K562 (cell line): ENCODE measurements around the gene BIRC7. TPM values are rescaled to one million over a fixed set of nuclear protein-coding genes. Genes with fewer than 3 reads are reported as not detected.

Experiments used
- ATF3 ChIP-seq, 2 experiments: fragments of 450-650 bp in 1 of 2; sonication (generic) in 1 of 2; formaldehyde crosslinking in 1 of 2; IDR thresholded peaks in 1 of 2; conservative IDR thresholded peaks in 1 of 2; 2 replicates each; pipeline versions ENCODE4 v1.6.1 to v1.8.1; 2016 to 2023; ENCODE audit warnings: mild to moderate bottlenecking in 2 of 2, moderate library complexity in 2 of 2, inconsistent platforms in 1 of 2, missing genetic modification reagents in 1 of 2
- BCL6 ChIP-seq: fragments of 250-450 bp; sonication (Bioruptor Pico); IDR thresholded peaks from 2 replicates; pipeline ENCODE4 v1.4.0; 2020
- CC2D1A ChIP-seq: fragments of 450-650 bp; IDR thresholded peaks from 2 replicates; pipeline ENCODE4 v1.6.1; 2017; ENCODE audit warnings: mild to moderate bottlenecking
- GABPA ChIP-seq: fragments of 200-800 bp; sonication (Bioruptor generic); conservative IDR thresholded peaks from 2 replicates; pipeline ENCODE4 v1.6.1; 2016; ENCODE audit warnings: low read depth, missing genetic modification characterization, missing compliant biosample characterization
- HOMEZ ChIP-seq: fragments of 250-450 bp; sonication (Bioruptor Pico); IDR thresholded peaks from 2 replicates; pipeline ENCODE4 v1.4.0; 2020; ENCODE audit warnings: mild to moderate bottlenecking, moderate library complexity
- IRF2 ChIP-seq: sonication (generic); formaldehyde crosslinking; IDR thresholded peaks from 2 replicates; pipeline ENCODE4 v1.8.1; 2022; ENCODE audit warnings: mild to moderate bottlenecking, missing genetic modification reagents
- KAT7 ChIP-seq: sonication (generic); formaldehyde crosslinking; IDR thresholded peaks from 2 replicates; pipeline ENCODE4 v1.8.0; 2022; ENCODE audit warnings: missing genetic modification reagents, mild to moderate bottlenecking, borderline replicate concordance
- NFE2L1 ChIP-seq: fragments of 450-650 bp; IDR thresholded peaks from 2 replicates; pipeline ENCODE4 v1.6.1; 2016; ENCODE audit warnings: missing genetic modification characterization, low read depth, mild to moderate bottlenecking, missing compliant biosample characterization, moderate library complexity, borderline replicate concordance
- NR1H2 ChIP-seq: sonication (generic); formaldehyde crosslinking; IDR thresholded peaks from 2 replicates; pipeline ENCODE4 v1.4.0; 2020; ENCODE audit warnings: mild to moderate bottlenecking, missing genetic modification reagents
- PKNOX1 ChIP-seq: fragments of 450-650 bp; IDR thresholded peaks from 2 replicates; pipeline ENCODE4 v1.6.1; 2016
- PRDM10 ChIP-seq: fragments of 450-650 bp; IDR thresholded peaks from 2 replicates; pipeline ENCODE4 v1.6.1; 2018; ENCODE audit not compliant: partially characterized antibody
- PRMT5 ChIP-seq: sonication (generic); formaldehyde crosslinking; IDR thresholded peaks from 2 replicates; pipeline ENCODE4 v1.5.0; 2020; ENCODE audit warnings: missing genetic modification reagents
- RBFOX2 ChIP-seq: fragments of 200-400 bp; formaldehyde crosslinking; IDR thresholded peaks from 2 replicates; pipeline ENCODE4 v1.6.1; 2017; ENCODE audit warnings: low read depth, mild to moderate bottlenecking, low read length, moderate library complexity
- SNRNP70 ChIP-seq: fragments of 200-400 bp; formaldehyde crosslinking; optimal IDR thresholded peaks from 2 replicates; pipeline ENCODE3; 2017; ENCODE audit warnings: low read depth, low read length
- polyA plus RNA-seq, 8 experiments: library from polyadenylated mRNA; depleted of rRNA in 4 of 8; stranded (reverse) in 5 of 8; unstranded in 3 of 8; fragments of >200 nt; fragmentation: Nextera tagmentation in 2 of 8; fragmentation: Illumina TruSeq in 1 of 8; extraction: Ambion mirVana in 2 of 8; extraction: Trizol in 1 of 8; gene quantifications; 2 replicates each; pipeline versions ENCODE4 v1.2.1 to v1.2.3, GENCODE V29; 2011 to 2014; ENCODE audit warnings: inconsistent platforms in 1 of 8, missing spikeins in 1 of 8
- total RNA-seq, 7 experiments: library from RNA; depleted of rRNA in 6 of 7; stranded (reverse); fragments of >200 nt in 6 of 7; fragmentation: Illumina TruSeq in 2 of 7; extraction: Trizol in 2 of 7; gene quantifications; 2 replicates each; pipeline versions ENCODE4 v1.2.1 to v1.2.3, GENCODE V29; 2011 to 2021; ENCODE audit warnings: low replicate concordance in 1 of 7

Gene BIRC7
- total and polyA plus RNA-seq, 9 of the 15 experiments (the other 6 are each of a cell fraction or from before 2014, with no cell fraction given), result 0.14 to 0.19 (median 0.16) TPM; not detected in 5

- TF ChIP-seq KAT7 (CRISPR knock-in tag) (0 out of 2 replicates have a peak, but pooled peaks have one; percentile 24), GABPA (peak; percentile 72), SNRNP70 (no peak), PKNOX1 (0 out of 2 replicates have a peak, but pooled peaks have one; percentile 31), HOMEZ (CRISPR knock-in tag) (no peak), NFE2L1 (tag) (no peak), ATF3 (IDR thresholded peaks at IDR 0.05) (no peak), ATF3 (CRISPR knock-in tag; conservative IDR thresholded peaks at IDR 0.05) (no peak), NR1H2 (CRISPR knock-in tag) (no peak), CC2D1A (no peak), IRF2 (CRISPR knock-in tag) (no peak), PRDM10 (peak; percentile 9), RBFOX2 (peak; percentile 9), PRMT5 (CRISPR knock-in tag) (no peak), BCL6 (CRISPR knock-in tag) (no peak)
Measured at GRCh38 chr20:63215101-63216040, 20.3 kb upstream of the BIRC7 start (continued).
